Activated naive CD8-positive, alpha-beta T cell treated with anti-CD3 and anti-CD28 coated beads, Interleukin-2, amount 50 U/mL, for 16 hours (primary cell): ENCODE results near the gene TMEM95.

ENCODE experiments used
- DNase-seq: peaks from one replicate; pipeline ENCODE4 v3.0.0-alpha.2; 2020; ENCODE audit warnings: low read depth, low spot score

Gene TMEM95

DNA sequence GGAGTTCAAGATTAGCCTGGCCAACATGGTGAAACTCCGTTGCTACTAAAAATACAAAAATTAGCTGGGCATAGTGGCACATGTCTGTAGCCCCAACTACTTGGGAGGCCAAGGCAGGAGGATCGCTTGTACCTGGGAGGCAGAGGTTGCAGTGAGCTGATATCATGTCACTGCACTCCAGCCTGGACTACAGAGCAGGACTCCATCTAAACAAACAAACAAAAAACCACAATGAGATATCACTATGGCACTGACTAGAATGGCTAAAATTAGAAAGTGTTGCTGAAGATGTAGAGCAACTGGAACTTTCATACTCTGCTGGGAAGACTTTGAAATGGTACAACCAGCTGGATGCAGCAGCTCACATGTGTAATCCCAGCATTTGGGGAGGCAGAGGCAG, 19.4 kb downstream of the TMEM95 start:
- no peak for DNase-seq

GRCh38 chr17:7379134-7379533, 24.2 kb downstream of the TMEM95 start:
- no peak for DNase-seq

DNA sequence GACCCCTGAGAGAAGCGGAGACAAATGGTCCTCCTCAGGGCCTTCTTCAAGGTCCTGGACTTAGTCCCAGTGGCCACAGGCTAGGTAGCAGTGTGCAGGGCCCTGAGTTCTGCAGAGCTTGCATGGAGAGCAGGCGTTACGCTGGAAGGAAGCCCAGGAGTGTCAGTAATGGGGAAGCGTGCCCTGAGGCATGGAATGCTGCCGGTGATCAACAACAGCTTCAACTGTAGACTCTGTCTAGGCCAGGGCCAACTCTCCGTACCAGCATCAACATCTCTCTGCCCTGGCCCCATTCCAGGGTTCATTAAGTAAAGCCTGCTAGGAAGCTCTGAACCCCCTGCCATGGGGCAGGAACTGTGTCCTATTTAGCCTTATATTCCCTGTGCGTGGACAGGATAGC, 25.4 kb downstream of the TMEM95 start:
- DNase-seq, result no peak

DNA sequence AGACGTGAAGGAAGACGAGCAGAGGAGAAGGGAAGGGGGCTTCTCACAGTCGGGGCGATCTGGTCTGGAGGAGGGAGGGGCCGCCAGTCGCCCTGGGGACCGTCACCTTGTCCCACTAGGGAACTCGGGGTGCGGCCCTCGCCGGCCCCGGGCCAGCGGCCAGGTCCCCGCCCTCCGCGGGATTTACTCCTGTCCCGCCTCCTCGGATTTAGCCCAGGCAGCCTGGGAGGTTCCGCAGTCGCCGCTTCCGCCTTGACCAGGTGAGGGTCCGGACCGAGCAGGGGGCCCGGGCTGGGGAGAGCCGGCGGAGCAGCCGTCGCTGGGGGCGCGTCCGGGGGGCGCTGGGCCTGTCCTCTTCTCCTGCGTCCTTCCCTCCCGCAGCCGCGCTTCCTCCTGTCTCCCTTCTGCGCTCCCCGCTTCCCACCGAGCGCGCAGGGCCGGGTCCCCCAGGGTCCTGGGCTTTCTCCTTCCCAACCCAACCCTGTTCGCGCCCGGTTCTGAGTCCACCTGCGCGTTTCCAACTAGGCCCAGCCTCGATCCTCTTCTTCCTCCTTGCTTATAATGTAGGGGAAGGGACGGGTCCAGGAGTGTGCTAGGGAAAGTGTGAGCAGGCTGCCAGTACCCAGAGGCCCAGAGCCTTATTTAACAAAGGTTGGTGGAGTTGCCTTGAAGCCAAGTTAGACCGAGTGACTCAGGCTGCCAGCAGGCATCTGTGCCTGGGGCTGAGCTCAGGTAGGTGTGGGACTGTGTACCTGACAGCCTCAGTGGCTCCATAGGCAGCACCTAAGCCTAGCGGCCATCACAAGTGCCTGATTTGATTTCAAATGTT, 26.1 kb downstream of the TMEM95 start, which contains the start of gene TNK1:
Gene TNK1, plus strand, starts transcription at position 235 of the 829 bp plus-strand sequence. CDS start 1,838 bp downstream, outside the sequence.
- DNase-seq, result no peak

DNA sequence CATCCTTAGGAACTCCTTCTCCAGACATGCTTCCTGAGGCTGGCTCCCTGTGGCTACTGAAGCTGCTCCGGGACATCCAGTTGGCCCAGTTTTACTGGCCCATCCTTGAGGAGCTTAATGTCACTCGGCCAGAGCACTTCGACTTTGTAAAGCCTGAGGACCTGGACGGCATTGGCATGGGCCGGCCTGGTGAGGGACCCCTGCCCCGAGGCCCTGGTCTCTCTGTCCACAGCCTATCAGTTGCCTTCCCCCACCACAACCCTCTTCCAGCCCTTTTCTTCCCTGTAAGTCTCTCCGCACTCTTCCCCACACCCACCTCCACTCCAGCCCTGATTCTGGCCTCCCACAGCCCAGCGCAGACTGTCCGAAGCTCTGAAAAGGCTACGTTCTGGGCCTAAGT, 27.9 kb downstream of the TMEM95 start:
- DNase-seq, result no peak

GRCh38 chr17:7383371-7383741, 28.4 kb downstream of the TMEM95 start:
- DNase-seq, result no peak

GRCh38 chr17:7383742-7384488, 29.0 kb downstream of the TMEM95 start:
- peak; percentile 54 for DNase-seq

- DNase-seq, result no peak
Measured at GRCh38 chr17:7384489-7385081, 29.6 kb downstream of the TMEM95 start.

GRCh38 chr17:7388856-7389255, 33.9 kb downstream of the TMEM95 start:
- no peak for DNase-seq

GRCh38 chr17:7389924-7390910, 35.3 kb downstream of the TMEM95 start:
- DNase-seq, result no peak

GRCh38 chr17:7391307-7391706, 36.4 kb downstream of the TMEM95 start:
- no peak for DNase-seq

- DNase-seq, result no peak
Measured at GRCh38 chr17:7392696-7393612, 38.0 kb downstream of the TMEM95 start.

DNA sequence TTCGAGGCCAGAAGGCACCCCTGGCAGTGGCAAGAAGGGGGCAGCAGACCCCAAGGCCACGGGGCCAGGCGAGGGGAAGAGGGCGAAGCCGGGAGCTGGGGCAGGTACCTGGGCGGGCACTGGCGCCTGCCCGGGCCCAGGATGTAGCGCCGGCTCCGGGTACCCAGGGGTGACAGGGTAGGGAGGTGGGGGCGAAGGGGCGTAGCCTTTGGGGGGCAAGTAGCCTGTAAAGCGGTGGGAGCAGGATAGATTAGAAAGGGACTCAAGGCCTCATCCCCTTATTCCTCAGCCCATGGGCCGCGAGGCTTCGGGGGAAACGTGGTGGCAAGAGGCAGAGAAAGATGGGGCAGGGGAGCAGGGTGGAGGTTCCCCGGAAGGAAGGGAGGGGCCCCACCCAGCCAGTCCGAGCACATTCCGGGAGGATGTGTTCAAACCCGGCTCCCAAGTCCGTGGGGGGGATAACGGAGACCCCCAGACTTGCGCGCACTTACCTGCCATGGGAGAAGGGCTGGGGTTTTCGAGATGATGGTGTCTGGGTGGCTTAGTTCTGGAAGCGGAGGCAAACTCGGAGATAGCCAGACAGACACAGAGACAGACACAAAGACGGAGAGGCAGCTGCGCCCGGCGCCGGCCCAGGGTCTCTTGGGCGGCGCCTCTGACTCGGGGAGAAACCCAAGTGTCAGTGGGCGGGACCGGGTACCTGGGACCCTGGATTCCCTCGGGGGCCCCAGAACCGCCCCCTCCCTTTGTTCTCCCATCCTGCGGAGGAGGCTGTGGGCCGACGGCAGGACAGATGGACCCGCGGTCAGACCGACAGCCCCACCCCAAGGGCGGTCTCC, 38.9 kb downstream of the TMEM95 start:
- DNase-seq, result no peak

- DNase-seq, result peak; percentile 67
Measured at GRCh38 chr17:7394452-7395191, 39.7 kb downstream of the TMEM95 start, which contains the start of gene PLSCR3. PLSCR3 (minus strand) TSS chr17:7394525; CDS start chr17:7394110, 415 bp downstream.

DNA sequence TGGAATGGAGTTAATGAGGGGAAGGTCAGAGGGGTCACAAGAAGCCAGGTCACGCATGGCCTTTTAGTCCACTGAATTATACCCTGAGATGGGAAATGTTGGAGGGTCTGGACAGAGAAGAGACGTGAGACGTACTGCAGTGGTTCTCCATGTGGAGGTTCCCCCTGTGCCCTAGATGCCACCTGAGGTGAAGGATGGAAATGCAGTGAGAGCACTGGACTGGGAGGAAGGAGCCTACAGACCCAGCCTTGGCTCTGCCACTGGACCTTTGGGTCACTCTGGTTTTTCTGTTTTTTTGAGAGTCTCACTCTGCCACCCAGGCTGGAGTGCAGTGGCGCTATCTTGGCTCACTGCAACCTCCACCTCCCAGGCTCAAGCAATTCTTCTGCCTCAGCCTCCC, 41.2 kb downstream of the TMEM95 start:
- no peak for DNase-seq

GRCh38 chr17:7398612-7399011, 43.7 kb downstream of the TMEM95 start:
- DNase-seq, result no peak

GRCh38 chr17:7403043-7403726, 48.2 kb downstream of the TMEM95 start:
- DNase-seq, result no peak

- DNase-seq, result no peak
Measured at GRCh38 chr17:7403727-7403976, 48.7 kb downstream of the TMEM95 start.
